ENCODE measurements around the gene ANGPT4. TPM values are rescaled to one million over a fixed set of nuclear protein-coding genes. Genes with fewer than 3 reads are reported as not detected.

ANGPT4 gene
- total and polyA plus RNA-seq, 2 of the 13 experiments (the other 11 are each of a cell fraction or from before 2014, with no cell fraction given) = not detected

DNA sequence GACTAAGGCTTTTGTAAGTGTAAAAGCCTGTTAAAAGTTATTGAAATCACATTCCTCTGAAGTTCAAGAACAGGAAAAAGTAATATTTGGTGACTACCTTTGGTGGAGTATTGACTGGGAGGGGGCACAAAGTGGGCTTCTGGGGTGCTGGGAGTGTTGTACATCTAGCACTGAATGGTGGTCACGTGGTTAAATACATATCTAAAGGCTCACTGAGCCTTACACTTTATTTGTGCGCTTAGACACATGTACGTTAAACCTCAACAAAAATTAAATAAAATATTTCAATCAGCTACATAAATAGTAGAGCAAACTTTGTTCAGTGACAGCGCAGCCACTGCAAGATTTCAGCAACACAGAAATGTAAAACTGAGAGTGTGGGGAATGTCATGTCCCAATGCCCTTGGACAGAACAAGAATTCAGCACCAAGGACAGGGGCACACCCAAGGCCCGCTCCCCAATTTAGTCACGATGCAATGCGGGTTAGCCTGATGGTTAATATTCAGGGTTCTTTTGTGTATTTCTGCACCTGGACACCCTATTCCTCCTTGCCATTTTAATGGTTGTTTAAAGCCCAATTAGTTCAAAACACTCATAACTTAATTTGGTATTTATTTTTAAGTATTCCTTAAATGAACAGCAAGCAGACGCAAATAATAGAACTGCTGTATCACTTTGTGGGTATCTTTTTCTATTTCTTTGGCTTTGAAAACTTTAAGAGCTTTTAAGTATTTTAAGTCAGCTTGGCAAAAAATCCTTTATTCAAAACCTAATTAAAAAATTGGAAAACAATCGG lies 37.4 kb downstream of the ANGPT4 start:
- H3K4me2 ChIP-seq (ENCODE audit: low read depth, low read length) = no peak overlapping the region
- POLR2A ChIA-PET = no interaction called here
- no peaks in the 10 kb centered on the region for H3K79me2 ChIP-seq (ENCODE audit: insufficient read depth, low read length)
- intact Hi-C loops (cut with micrococcal nuclease; ENCODE audit: unreplicated experiment) (loop anchor here (5.0 kb wide), 1 partner anchor 201 kb away; the partner anchor contains the start of gene SCRT2), in situ Hi-C loops (cut with HindIII; ENCODE audit: extremely low pct_ligation_motif_present, low pct_unique_long_range_greater_than_20kb) (no loop called here)
- CTCF ChIA-PET (ENCODE audit: low intra/inter-chr PET ratio, low total read pairs) = no interaction called here
- no peak overlapping the region for H3K27ac ChIP-seq (ENCODE audit: extremely low read length, insufficient read depth, low read length)
- no peaks in the 10 kb centered on the region for H3K36me3 ChIP-seq (replicated peaks in 1 of 2; ENCODE audit: control insufficient read depth in 1 of 2, insufficient read depth in 2 of 2, low read length in 2 of 2)
- peaks cover 0 to 5% of the 10 kb centered on the region in 2 experiments; a peak in 2 of 5 replicates for H3K27me3 ChIP-seq (ENCODE audit: control insufficient read depth in 1 of 2, insufficient read depth in 2 of 2, low read length in 2 of 2)
- no peaks in the 10 kb centered on the region for H3K9me3 ChIP-seq (ENCODE audit: low read length)
- 0 out of 3 replicates have a peak, but pooled peaks have one; percentile 19 for ATAC-seq
- no peak overlapping the region for H3K4me3 ChIP-seq (replicated peaks in 1 of 3; ENCODE audit: insufficient read depth in 1 of 3, low read depth in 2 of 3, low read length in 3 of 3)
- BruUV-seq (replicated peaks) = no TSS peak
- FAIRE-seq = peak; percentile 70
- no peak overlapping the region for H3K9ac ChIP-seq (ENCODE audit: insufficient read depth, low read depth, low read length)
- no peak overlapping the region for H2AFZ ChIP-seq (ENCODE audit: low read length)
- no peak for DNase-seq (ENCODE audit: low spot score)
- WGBS (ENCODE audit: low lambda C conversion rate) = 23% methylated on average over 9 of the region's 9 CpGs
- H3K4me1 ChIP-seq (ENCODE audit: insufficient read depth, low read length) = no peaks in the 10 kb centered on the region
- no peaks in the 10 kb centered on the region; the same call in 1 of the 2 replicates for H4K20me1 ChIP-seq (ENCODE audit: insufficient read depth, low read length)
- 0 out of 2 replicates have a peak, but pooled peaks have one; percentile 39 for TF ChIP-seq RFXAP (CRISPR knock-in tag; IDR thresholded peaks at IDR 0.05; ENCODE audit: borderline replicate concordance)
- TF ChIP-seq, protein P1, sequence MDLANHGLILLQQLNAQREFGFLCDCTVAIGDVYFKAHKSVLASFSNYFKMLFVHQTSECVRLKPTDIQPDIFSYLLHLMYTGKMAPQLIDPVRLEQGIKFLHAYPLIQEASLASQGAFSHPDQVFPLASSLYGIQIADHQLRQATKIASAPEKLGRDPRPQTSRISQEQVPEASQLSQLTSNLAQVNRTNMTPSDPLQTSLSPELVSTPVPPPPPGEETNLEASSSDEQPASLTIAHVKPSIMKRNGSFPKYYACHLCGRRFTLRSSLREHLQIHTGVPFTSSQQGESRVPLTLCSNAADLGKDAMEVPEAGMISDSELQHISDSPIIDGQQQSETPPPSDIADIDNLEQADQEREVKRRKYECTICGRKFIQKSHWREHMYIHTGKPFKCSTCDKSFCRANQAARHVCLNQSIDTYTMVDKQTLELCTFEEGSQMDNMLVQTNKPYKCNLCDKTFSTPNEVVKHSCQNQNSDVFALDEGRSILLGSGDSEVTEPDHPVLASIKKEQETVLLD (CRISPR knock-in tag; IDR thresholded peaks at IDR 0.05; ENCODE audit: low read depth) = no peak
- TF ChIP-seq, protein P2, sequence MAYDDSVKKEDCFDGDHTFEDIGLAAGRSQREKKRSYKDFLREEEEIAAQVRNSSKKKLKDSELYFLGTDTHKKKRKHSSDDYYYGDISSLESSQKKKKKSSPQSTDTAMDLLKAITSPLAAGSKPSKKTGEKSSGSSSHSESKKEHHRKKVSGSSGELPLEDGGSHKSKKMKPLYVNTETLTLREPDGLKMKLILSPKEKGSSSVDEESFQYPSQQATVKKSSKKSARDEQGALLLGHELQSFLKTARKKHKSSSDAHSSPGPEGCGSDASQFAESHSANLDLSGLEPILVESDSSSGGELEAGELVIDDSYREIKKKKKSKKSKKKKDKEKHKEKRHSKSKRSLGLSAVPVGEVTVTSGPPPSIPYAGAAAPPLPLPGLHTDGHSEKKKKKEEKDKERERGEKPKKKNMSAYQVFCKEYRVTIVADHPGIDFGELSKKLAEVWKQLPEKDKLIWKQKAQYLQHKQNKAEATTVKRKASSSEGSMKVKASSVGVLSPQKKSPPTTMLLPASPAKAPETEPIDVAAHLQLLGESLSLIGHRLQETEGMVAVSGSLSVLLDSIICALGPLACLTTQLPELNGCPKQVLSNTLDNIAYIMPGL (CRISPR knock-in tag; IDR thresholded peaks at IDR 0.05; ENCODE audit: borderline replicate concordance in 1 of 2, low read depth in 1 of 2) = 0 out of 4 replicates have a peak, but pooled peaks of 1 of the 2 experiments have one; percentile 24
- no peak for TF ChIP-seq ZNF317 (CRISPR knock-in tag; IDR thresholded peaks at IDR 0.05)
- TF ChIP-seq ZNF549 (CRISPR knock-in tag; IDR thresholded peaks at IDR 0.05) = no peak
- no peak for TF ChIP-seq DPF2 (CRISPR knock-in tag; IDR thresholded peaks at IDR 0.05; ENCODE audit: borderline replicate concordance, low read depth)
- peak; percentile 63; the same call in 1 of the 2 replicates for TF ChIP-seq ZNF124 (CRISPR knock-in tag; IDR thresholded peaks at IDR 0.05)
- 0 out of 2 replicates have a peak, but pooled peaks have one; percentile 46 for TF ChIP-seq ZNF264 (CRISPR knock-in tag; IDR thresholded peaks at IDR 0.05)
- peak; percentile 59; the same call in 1 of the 2 replicates for TF ChIP-seq ISL2 (CRISPR knock-in tag; IDR thresholded peaks at IDR 0.05)
- 0 out of 2 replicates have a peak, but pooled peaks have one; percentile 23 for TF ChIP-seq BORCS8-MEF2B (CRISPR knock-in tag; IDR thresholded peaks at IDR 0.05)
- 0 out of 2 replicates have a peak, but pooled peaks have one; percentile 57 for TF ChIP-seq ZNF142 (CRISPR knock-in tag; IDR thresholded peaks at IDR 0.05)
